GM12878 (cell line): ENCODE results near the gene GJA5.

Experiments used
- BCLAF1 ChIP-seq: fragments of 450-650 bp; IDR thresholded peaks from 2 replicates; pipeline ENCODE4 v1.6.1; 2017; ENCODE audit warnings: antibody characterized with exemption, mild to moderate bottlenecking, moderate library complexity
- CBX5 ChIP-seq: sonication (generic); IDR thresholded peaks from 2 replicates; pipeline ENCODE4 v1.6.1; 2016; ENCODE audit warnings: low read depth, moderate library complexity, mild to moderate bottlenecking, inconsistent platforms
- CREB1 ChIP-seq: IDR thresholded peaks from 2 replicates; pipeline ENCODE4 v1.6.1; 2012; ENCODE audit warnings: low read depth, mild to moderate bottlenecking, inconsistent platforms
- CTCF ChIP-seq, 3 experiments: IDR thresholded peaks in 2 of 3; conservative IDR thresholded peaks in 1 of 3; 2 replicates each; pipeline ENCODE4 v1.5.1; 2011; ENCODE audit warnings: low read depth in 3 of 3, low read length in 3 of 3, mild to moderate bottlenecking in 3 of 3, control low read depth in 2 of 3, moderate library complexity in 2 of 3, inconsistent platforms in 1 of 3, mixed read lengths in 1 of 3; ENCODE audit not compliant: control insufficient read depth in 2 of 3, insufficient read depth in 1 of 3; ENCODE audit errors: extremely low read depth in 1 of 3
- RAD21 ChIP-seq: IDR thresholded peaks from 2 replicates; pipeline ENCODE4 v1.6.1; 2011; ENCODE audit warnings: mild to moderate bottlenecking, low read depth, low read length, moderate library complexity; ENCODE audit not compliant: insufficient read depth
- USF2 ChIP-seq: IDR thresholded peaks from 2 replicates; pipeline ENCODE4 v1.6.1; 2011; ENCODE audit warnings: low read depth, low read length, improper control_type of control experiment, borderline replicate concordance
- YY1 ChIP-seq: IDR thresholded peaks from 2 replicates; pipeline ENCODE4 v1.6.1; 2011; ENCODE audit warnings: low read depth, mild to moderate bottlenecking, low read length
- ZNF217 ChIP-seq: fragments of 450-650 bp; IDR thresholded peaks from 2 replicates; pipeline ENCODE4 v1.6.1; 2017; ENCODE audit warnings: antibody characterized with exemption, mild to moderate bottlenecking
- ZNF274 ChIP-seq: IDR thresholded peaks from one replicate; pipeline ENCODE4 v1.8.0; 2011; ENCODE audit not compliant: insufficient read length, insufficient read depth

GRCh38 chr1:147740391-147740790 is 20.0 kb downstream of the GJA5 start:
- TF ChIP-seq RAD21: no peak
- no peak for TF ChIP-seq CTCF (IDR thresholded peaks at IDR 0.05 in 2 of 3, conservative IDR thresholded peaks at IDR 0.05 in 1 of 3; ENCODE audit: control insufficient read depth in 2 of 3, extremely low read depth in 1 of 3, insufficient read depth in 1 of 3, low read depth in 3 of 3, low read length in 3 of 3)
- no peak for TF ChIP-seq USF2
- no peak for TF ChIP-seq ZNF274
- no peak for TF ChIP-seq CREB1
- TF ChIP-seq ZNF217: no peak
- TF ChIP-seq YY1: no peak
- no peak for TF ChIP-seq CBX5
- TF ChIP-seq BCLAF1: no peak
